H1 (cell line): Measurements from ENCODE around the gene GLG1. TPM values are rescaled to one million over a fixed set of nuclear protein-coding genes. Genes with fewer than 3 reads are reported as not detected.

Experiments used
- CTCF ChIA-PET: fragments of 300-600 bp; sonication (Branson Sonifier 250); formaldehyde crosslinking; loops from one replicate; lab custom pipeline; 2021; ENCODE audit not compliant: partially characterized antibody; lab: Charles Lee
- POLR2A ChIA-PET: fragments of 300-600 bp; sonication (Branson Sonifier 250); formaldehyde crosslinking; loops from one replicate; lab custom pipeline; 2021; ENCODE audit warnings: inconsistent platforms; ENCODE audit not compliant: partially characterized antibody; lab: Charles Lee
- DNase-seq, 2 experiments: peaks; one replicate each; pipeline versions ENCODE4 v3.0.0 to v3.0.0-alpha.2; 2010 to 2022; ENCODE audit warnings: low spot score in 2 of 2, low read depth in 1 of 2, mixed read lengths in 1 of 2
- FAIRE-seq: peaks from 2 replicates; lab custom pipeline; 2011; peaks lifted over from hg19 to GRCh38; lab: Jason Lieb, UNC
- H2AFZ ChIP-seq: 2 replicates; pipeline ENCODE4 v1.8.1; 2012; ENCODE audit warnings: low read length, inconsistent platforms
- H2AK5ac ChIP-seq: 2 replicates; pipeline ENCODE4 v1.6.1; 2013; ENCODE audit warnings: low read depth, low read length
- H2BK120ac ChIP-seq: replicated peaks from 2 replicates; pipeline ENCODE3; 2013; ENCODE audit warnings: low read depth, low read length, inconsistent platforms
- H2BK12ac ChIP-seq: 2 replicates; pipeline ENCODE4 v1.6.1; 2013; ENCODE audit warnings: low read depth, low read length
- H2BK15ac ChIP-seq: 2 replicates; pipeline ENCODE4 v1.6.1; 2013; ENCODE audit warnings: low read length
- H2BK20ac ChIP-seq: 2 replicates; pipeline ENCODE4 v1.6.1; 2013; ENCODE audit warnings: low read length
- H2BK5ac ChIP-seq: 2 replicates; pipeline ENCODE4 v1.6.1; 2013; ENCODE audit warnings: low read depth, low read length
- H3K14ac ChIP-seq: 2 replicates; pipeline ENCODE4 v1.6.1; 2013; ENCODE audit warnings: inconsistent platforms; ENCODE audit not compliant: insufficient read length
- H3K18ac ChIP-seq: 2 replicates; pipeline ENCODE4 v1.6.1; 2013; ENCODE audit warnings: low read length; ENCODE audit errors: extremely low read depth
- H3K23ac ChIP-seq: 2 replicates; pipeline ENCODE4 v1.6.1; 2013; ENCODE audit warnings: inconsistent platforms; ENCODE audit not compliant: insufficient read length
- H3K23me2 ChIP-seq: 2 replicates; pipeline ENCODE4 v1.6.1; 2013; ENCODE audit warnings: low read depth, low read length
- H3K27ac ChIP-seq: 2 replicates; pipeline ENCODE4 v1.6.1; 2011; ENCODE audit warnings: low read depth, low read length, inconsistent platforms
- H3K27me3 ChIP-seq, 4 experiments: replicated peaks in 1 of 4; 1 replicate in 1 of 4; 2 replicates in 3 of 4; pipeline versions ENCODE4 v1.6.1 to v1.8.1; 2011 to 2013; ENCODE audit warnings: low read length in 3 of 4, mild to moderate bottlenecking in 3 of 4, inconsistent platforms in 2 of 4, mixed read lengths in 2 of 4, moderate library complexity in 1 of 4; ENCODE audit not compliant: control insufficient read depth in 3 of 4, insufficient read depth in 3 of 4; ENCODE audit errors: extremely low read depth in 1 of 4
- H3K36me3 ChIP-seq, 4 experiments: 2 replicates each; pipeline versions ENCODE4 v1.6.1 to v1.8.1; 2011 to 2013; ENCODE audit warnings: mild to moderate bottlenecking in 4 of 4, low read length in 3 of 4, moderate library complexity in 2 of 4, control low read depth in 1 of 4, inconsistent platforms in 1 of 4; ENCODE audit not compliant: insufficient read depth in 4 of 4, control insufficient read depth in 2 of 4
- H3K4ac ChIP-seq: replicated peaks from 2 replicates; pipeline ENCODE3; 2013; ENCODE audit warnings: low read length, low read depth, mixed read lengths, inconsistent platforms; ENCODE audit not compliant: insufficient read length
- H3K4me1 ChIP-seq, 4 experiments: replicated peaks in 1 of 4; 1 replicate in 1 of 4; 2 replicates in 3 of 4; pipeline versions ENCODE4 v1.6.1 to v1.8.1; 2011 to 2013; ENCODE audit warnings: low read length in 3 of 4, inconsistent platforms in 2 of 4, mixed read lengths in 1 of 4; ENCODE audit not compliant: insufficient read depth in 4 of 4, control insufficient read depth in 3 of 4
- H3K4me2 ChIP-seq, 2 experiments: 2 replicates each; pipeline versions ENCODE4 v1.6.1 to v1.8.1; 2011 to 2013; ENCODE audit warnings: low read depth in 2 of 2, low read length in 2 of 2, control low read depth in 1 of 2, inconsistent platforms in 1 of 2, mild to moderate bottlenecking in 1 of 2; ENCODE audit not compliant: insufficient read depth in 1 of 2
- H3K4me3 ChIP-seq, 4 experiments: fragments of 200-600, 300-600 bp in 1 of 4; sonication (generic), shearing (Covaris generic), sonication (Bioruptor Twin) in 1 of 4; 2 replicates each; pipeline versions ENCODE4 v1.5.1 to v1.8.1; 2011 to 2016; ENCODE audit warnings: low read length in 4 of 4, low read depth in 3 of 4, control low read depth in 2 of 4, inconsistent platforms in 2 of 4, mild to moderate bottlenecking in 2 of 4, mixed read lengths in 1 of 4, moderate library complexity in 1 of 4; ENCODE audit not compliant: insufficient read depth in 2 of 4; ENCODE audit errors: extremely low read depth in 1 of 4
- H3K56ac ChIP-seq: replicated peaks from 2 replicates; pipeline ENCODE3; 2013; ENCODE audit warnings: low read depth, mild to moderate bottlenecking, mixed read lengths, low read length, inconsistent platforms; ENCODE audit not compliant: insufficient read length
- H3K79me1 ChIP-seq: 2 replicates; pipeline ENCODE4 v1.6.1; 2013; ENCODE audit warnings: low read depth, low read length, control low read depth
- H3K79me2 ChIP-seq, 2 experiments: 2 replicates each; pipeline versions ENCODE4 v1.6.1 to v1.8.1; 2012 to 2013; ENCODE audit warnings: low read length in 2 of 2, mild to moderate bottlenecking in 2 of 2, inconsistent platforms in 1 of 2; ENCODE audit not compliant: insufficient read depth in 2 of 2, control insufficient read depth in 1 of 2
- H3K9ac ChIP-seq, 4 experiments: replicated peaks in 1 of 4; 1 replicate in 1 of 4; 2 replicates in 3 of 4; pipeline versions ENCODE4 v1.6.1 to v1.8.1; 2011 to 2013; ENCODE audit warnings: low read depth in 3 of 4, low read length in 3 of 4, control low read depth in 2 of 4, mild to moderate bottlenecking in 2 of 4, moderate library complexity in 2 of 4, inconsistent platforms in 1 of 4; ENCODE audit errors: extremely low read depth in 1 of 4
- H3K9me3 ChIP-seq, 2 experiments: 2 replicates each; pipeline versions ENCODE4 v1.6.1 to v1.8.1; 2012 to 2013; ENCODE audit warnings: mild to moderate bottlenecking in 2 of 2, moderate library complexity in 2 of 2, control low read depth in 1 of 2, inconsistent platforms in 1 of 2, low read depth in 1 of 2, low read length in 1 of 2, mixed read lengths in 1 of 2; ENCODE audit not compliant: insufficient read depth in 2 of 2
- H4K20me1 ChIP-seq, 2 experiments: replicated peaks in 1 of 2; 2 replicates each; pipeline versions ENCODE3 to v1.8.1; 2011 to 2013; ENCODE audit warnings: inconsistent platforms in 2 of 2, low read length in 2 of 2, mild to moderate bottlenecking in 1 of 2; ENCODE audit not compliant: insufficient read depth in 2 of 2, control insufficient read depth in 1 of 2
- H4K5ac ChIP-seq: 2 replicates; pipeline ENCODE4 v1.6.1; 2013; ENCODE audit warnings: low read length, low read depth, mixed read lengths, inconsistent platforms; ENCODE audit not compliant: insufficient read length
- H4K8ac ChIP-seq: 2 replicates; pipeline ENCODE4 v1.8.0; 2013; ENCODE audit warnings: mild to moderate bottlenecking, moderate library complexity, low read length, inconsistent platforms; ENCODE audit not compliant: insufficient read depth; ENCODE audit errors: extremely low read depth
- H4K91ac ChIP-seq: replicated peaks from 2 replicates; pipeline ENCODE3; 2013; ENCODE audit warnings: low read length, mixed read lengths, inconsistent platforms; ENCODE audit not compliant: insufficient read length
- CTCF ChIP-seq, 3 experiments: IDR thresholded peaks; 1 replicate in 2 of 3; 2 replicates in 1 of 3; pipeline versions ENCODE4 v1.5.1 to v1.6.1; 2011; ENCODE audit warnings: low read length in 3 of 3, mild to moderate bottlenecking in 3 of 3, inconsistent platforms in 2 of 3, low read depth in 1 of 3, moderate library complexity in 1 of 3; ENCODE audit not compliant: insufficient read depth in 1 of 3; ENCODE audit errors: control extremely low read depth in 1 of 3
- POLR2A ChIP-seq, 2 experiments: IDR thresholded peaks; 1 replicate in 1 of 2; 2 replicates in 1 of 2; pipeline ENCODE4 v1.6.1; 2011; ENCODE audit warnings: low read depth in 2 of 2, low read length in 2 of 2, mild to moderate bottlenecking in 2 of 2; ENCODE audit errors: control extremely low read depth in 1 of 2
- RAD21 ChIP-seq, 2 experiments: IDR thresholded peaks in 1 of 2; conservative IDR thresholded peaks in 1 of 2; 2 replicates each; pipeline ENCODE4 v1.6.1; 2011; ENCODE audit warnings: low read depth in 2 of 2, low read length in 2 of 2, improper control_type of control experiment in 1 of 2, inconsistent platforms in 1 of 2, mild to moderate bottlenecking in 1 of 2, moderate library complexity in 1 of 2
- USF2 ChIP-seq: IDR thresholded peaks from 2 replicates; pipeline ENCODE4 v1.6.1; 2011; ENCODE audit warnings: low read length, improper control_type of control experiment
- YY1 ChIP-seq: IDR thresholded peaks from 2 replicates; pipeline ENCODE4 v1.6.1; 2011; ENCODE audit warnings: low read depth, mild to moderate bottlenecking, low read length
- WGBS, 2 experiments: shearing (Covaris generic) in 1 of 2; methylation state at CpG; one replicate each; pipeline versions ENCODE4 v1.1.6 to v1.1.7; 2013 to 2015; ENCODE audit warnings: low lambda C conversion rate in 2 of 2, mixed read lengths in 2 of 2, inconsistent platforms in 1 of 2, low coverage in 1 of 2, missing lambda C conversion rate in 1 of 2; ENCODE audit not compliant: insufficient replicate concordance in 2 of 2, insufficient coverage in 1 of 2, insufficient read length in 1 of 2; ENCODE audit errors: extremely low coverage in 1 of 2, missing lambda C conversion rate in 1 of 2; 5-methylcytosine and 5-hydroxymethylcytosine counted together
- polyA plus RNA-seq, 7 experiments: library from polyadenylated mRNA; depleted of rRNA in 3 of 7; stranded (reverse) in 5 of 7; unstranded in 2 of 7; fragments of >200 nt in 5 of 7; fragments of 200-250 nt in 2 of 7; gene quantifications; 1 replicate in 5 of 7; 2 replicates in 1 of 7; 4 replicates in 1 of 7; pipeline versions ENCODE4 v1.2.1 to v1.2.3, GENCODE V29; 2011 to 2013; ENCODE audit warnings: missing spikeins in 2 of 7, mixed read lengths in 2 of 7
- total RNA-seq: library from RNA; stranded (reverse); fragmentation: NEBNext Ultra II Directional; extraction: Animal tissue kit (Norgen Biotek cat#: 25700); gene quantifications from 2 replicates; pipeline ENCODE4 v1.2.1, GENCODE V29; 2021
- TF ChIP-seq, protein P1 (sequence below): IDR thresholded peaks from 2 replicates; pipeline ENCODE4 v1.6.1; 2012; ENCODE audit warnings: low read length, inconsistent platforms

The GLG1 gene
- total and polyA plus RNA-seq, 2 of the 8 experiments (the other 6 are each of a cell fraction or from before 2014, with no cell fraction given) = 53.4 to 139 TPM

GRCh38 chr16:74466872-74467271, 140.0 kb downstream of the GLG1 start:
- WGBS, 2 experiments = 96% methylated on average over 5 of the region's 5 CpGs; no CpG with 5 or more reads in 1 of the 2 experiments
- no peak overlapping the region for H3K56ac ChIP-seq
- H3K4me3 ChIP-seq = no peak overlapping the region
- H4K5ac ChIP-seq = no peak overlapping the region
- H3K27ac ChIP-seq = no peak overlapping the region
- no peaks in the 10 kb centered on the region for H3K79me1 ChIP-seq
- no peak overlapping the region for H2AFZ ChIP-seq
- H3K9ac ChIP-seq = no peak overlapping the region
- DNase-seq (no peak), FAIRE-seq (no peak)
- no peak overlapping the region for H2BK12ac ChIP-seq
- no peak overlapping the region for H3K23ac ChIP-seq
- no peak overlapping the region for H3K18ac ChIP-seq
- no peak overlapping the region for H3K4me2 ChIP-seq
- no peaks in the 10 kb centered on the region for H4K20me1 ChIP-seq
- H3K4ac ChIP-seq = no peak overlapping the region
- TF ChIP-seq RAD21 (IDR thresholded peaks at IDR 0.05 in 1 of 2, conservative IDR thresholded peaks at IDR 0.05 in 1 of 2; ENCODE audit: low read depth in 2 of 2, low read length in 2 of 2) (no peak), CTCF (IDR thresholded peaks at IDR 0.05; ENCODE audit: control extremely low read depth in 1 of 3, insufficient read depth in 1 of 3, low read depth in 1 of 3, low read length in 3 of 3) (no peak), POLR2A (IDR thresholded peaks at IDR 0.05; ENCODE audit: control extremely low read depth in 1 of 2, low read depth in 2 of 2, low read length in 2 of 2) (no peak), USF2 (no peak), YY1 (no peak)
- TF ChIP-seq, protein P1, sequence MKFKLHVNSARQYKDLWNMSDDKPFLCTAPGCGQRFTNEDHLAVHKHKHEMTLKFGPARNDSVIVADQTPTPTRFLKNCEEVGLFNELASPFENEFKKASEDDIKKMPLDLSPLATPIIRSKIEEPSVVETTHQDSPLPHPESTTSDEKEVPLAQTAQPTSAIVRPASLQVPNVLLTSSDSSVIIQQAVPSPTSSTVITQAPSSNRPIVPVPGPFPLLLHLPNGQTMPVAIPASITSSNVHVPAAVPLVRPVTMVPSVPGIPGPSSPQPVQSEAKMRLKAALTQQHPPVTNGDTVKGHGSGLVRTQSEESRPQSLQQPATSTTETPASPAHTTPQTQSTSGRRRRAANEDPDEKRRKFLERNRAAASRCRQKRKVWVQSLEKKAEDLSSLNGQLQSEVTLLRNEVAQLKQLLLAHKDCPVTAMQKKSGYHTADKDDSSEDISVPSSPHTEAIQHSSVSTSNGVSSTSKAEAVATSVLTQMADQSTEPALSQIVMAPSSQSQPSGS = no peak
- no peaks in the 10 kb centered on the region for H3K4me1 ChIP-seq
- H2BK20ac ChIP-seq = no peak overlapping the region
- H2BK15ac ChIP-seq = no peak overlapping the region
- CTCF ChIA-PET = interaction anchor here (0.6 to 1.8 kb wide), 4 partner anchors 12 to 22 kb away, joined by 3 to 4 read pairs (median 3); no protein-coding TSS in a partner anchor
- no peaks in the 10 kb centered on the region for H3K79me2 ChIP-seq
- no peaks in the 10 kb centered on the region for H3K27me3 ChIP-seq
- peaks cover 29 to 77% (median 69%) of the 10 kb centered on the region in 4 experiments for H3K36me3 ChIP-seq
- H3K14ac ChIP-seq = no peak overlapping the region
- H2AK5ac ChIP-seq = no peak overlapping the region
- H2BK120ac ChIP-seq = no peak overlapping the region
- POLR2A ChIA-PET = no interaction called here
- no peaks in the 10 kb centered on the region for H3K9me3 ChIP-seq
- no peak overlapping the region for H4K91ac ChIP-seq
- no peaks in the 10 kb centered on the region for H3K23me2 ChIP-seq
- no peak overlapping the region for H4K8ac ChIP-seq
- no peak overlapping the region for H2BK5ac ChIP-seq
